Activated CD8-positive, alpha-beta memory T cell treated with anti-CD3 and anti-CD28 coated beads, Interleukin-2, amount 50 U/mL, for 1 hour (primary cell): ENCODE measurements around the gene SLC7A14.
"Not testable (repeated sequence)": the region's sequence is repeated elsewhere in the genome, so short reads cannot be mapped to it uniquely, and the experiment has no call there.

Experiments
- DNase-seq: peaks from one replicate; pipeline ENCODE4 v3.0.0-alpha.2; 2020; ENCODE audit errors: extremely low read depth

SLC7A14 gene

GRCh38 chr3:170594528-170594927, 8.7 kb upstream of the SLC7A14 start:
- DNase-seq: no peak

GRCh38 chr3:170593634-170594033, 7.8 kb upstream of the SLC7A14 start:
- DNase-seq: no peak

GRCh38 chr3:170589113-170589512, 3.2 kb upstream of the SLC7A14 start:
- no peak for DNase-seq

GRCh38 chr3:170585008-170585936, 603 bp downstream of the SLC7A14 start:
- no peak for DNase-seq

- DNase-seq: no peak
Measured at GRCh38 chr3:170584585-170585007, 1.3 kb downstream of the SLC7A14 start.

GRCh38 chr3:170579646-170580045, 6.2 kb downstream of the SLC7A14 start:
- no peak for DNase-seq

- no peak for DNase-seq
Measured at GRCh38 chr3:170572665-170573253, 13.1 kb downstream of the SLC7A14 start.

- DNase-seq: not testable (repeated sequence)
Measured at GRCh38 chr3:170567598-170567997, 18.3 kb downstream of the SLC7A14 start.

GRCh38 chr3:170566413-170566812, 19.5 kb downstream of the SLC7A14 start:
- DNase-seq: no peak

GRCh38 chr3:170565495-170565894, 20.4 kb downstream of the SLC7A14 start:
- no peak for DNase-seq

GRCh38 chr3:170564664-170565063, 21.2 kb downstream of the SLC7A14 start:
- DNase-seq: no peak

GRCh38 chr3:170563712-170564423, 22.0 kb downstream of the SLC7A14 start:
- no peak for DNase-seq

- DNase-seq: no peak
Measured at GRCh38 chr3:170562080-170562479, 23.8 kb downstream of the SLC7A14 start.

GRCh38 chr3:170560717-170561382, 25.0 kb downstream of the SLC7A14 start:
- no peak for DNase-seq

GRCh38 chr3:170560296-170560695, 25.6 kb downstream of the SLC7A14 start:
- no peak for DNase-seq

- no peak for DNase-seq
Measured at GRCh38 chr3:170558427-170558826, 27.4 kb downstream of the SLC7A14 start.

- DNase-seq: no peak
Measured at GRCh38 chr3:170555329-170555728, 30.5 kb downstream of the SLC7A14 start.

GRCh38 chr3:170553788-170554757, 31.8 kb downstream of the SLC7A14 start:
- DNase-seq: no peak

- no peak for DNase-seq
Measured at GRCh38 chr3:170551252-170551651, 34.6 kb downstream of the SLC7A14 start.

- DNase-seq: no peak
Measured at GRCh38 chr3:170542704-170543103, 43.2 kb downstream of the SLC7A14 start.

GRCh38 chr3:170539897-170540296, 46.0 kb downstream of the SLC7A14 start:
- no peak for DNase-seq
